GM19238 (cell line): Measurements from ENCODE around the gene PSMB11.

Experiments
- DNase-seq: peaks from one replicate; pipeline ENCODE4 v3.0.0; 2011; ENCODE audit warnings: low spot score; ENCODE audit not compliant: insufficient read length

PSMB11 gene

GRCh38 chr14:23079716-23080115 is 37.7 kb downstream of the PSMB11 start:
- DNase-seq = no peak

DNA sequence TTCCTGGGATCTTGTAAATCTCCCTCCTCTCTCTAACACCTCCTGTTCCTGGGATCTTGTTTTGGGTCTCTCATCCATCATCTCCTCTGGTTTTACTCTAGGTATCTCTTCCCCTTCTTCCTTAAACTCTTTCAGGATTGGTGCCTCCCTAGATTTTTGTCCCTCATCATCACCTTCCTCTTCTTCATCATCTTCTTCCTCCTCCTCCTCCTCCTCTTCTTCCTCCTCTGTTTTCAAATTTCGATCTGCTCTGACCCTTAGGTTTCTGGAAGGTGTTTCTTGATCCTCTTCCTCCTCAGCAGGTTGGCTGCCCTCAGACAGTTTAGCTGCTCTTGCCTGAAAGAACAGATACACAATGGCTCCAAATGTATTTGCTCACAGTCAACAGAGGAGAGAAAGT is 38.5 kb downstream of the PSMB11 start:
- DNase-seq = no peak

- DNase-seq = no peak
These were observed 43.4 kb downstream of the PSMB11 start for GRCh38 chr14:23085458-23085857.

DNA sequence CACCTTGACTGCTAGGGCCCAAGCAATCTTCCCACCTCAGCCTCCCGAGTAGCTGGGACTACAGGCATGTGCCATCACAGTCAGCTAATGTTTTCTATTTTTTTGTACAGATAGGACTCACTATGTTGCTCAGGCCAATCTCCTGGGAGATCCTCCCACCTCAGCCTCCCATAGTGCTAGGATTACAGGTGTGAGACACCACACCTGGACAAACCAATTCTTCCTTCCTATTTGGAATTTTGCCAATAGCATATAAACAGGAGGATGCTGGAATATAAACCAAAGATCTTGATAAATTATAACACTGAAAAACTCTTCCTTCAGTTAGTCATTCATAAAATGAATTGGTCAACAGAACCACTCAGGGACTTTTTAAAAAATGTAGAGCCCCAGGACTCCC is 44.6 kb downstream of the PSMB11 start:
- no peak for DNase-seq

- no peak for DNase-seq
These were observed 47.7 kb downstream of the PSMB11 start for GRCh38 chr14:23089498-23090253.

DNA sequence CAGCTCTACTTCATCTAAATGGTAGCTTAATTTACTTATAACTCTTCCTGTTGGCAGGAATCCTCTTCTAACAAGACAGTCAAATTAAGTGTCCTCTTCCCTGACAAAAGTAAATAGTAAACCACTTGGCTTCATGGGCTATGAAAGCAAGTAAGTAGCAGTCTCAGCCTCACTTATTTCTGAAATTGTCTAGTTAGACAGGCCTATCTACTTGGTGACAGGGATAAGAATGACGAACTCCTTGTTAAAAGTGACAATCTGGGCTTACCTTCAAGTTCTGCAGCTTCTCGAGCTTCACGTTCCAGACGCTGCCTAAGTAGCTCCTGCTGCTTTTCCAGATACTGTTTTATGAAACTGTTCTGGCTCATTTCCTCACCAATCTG is 48.2 kb downstream of the PSMB11 start:
- DNase-seq = no peak

- DNase-seq = no peak
These were observed 49.5 kb downstream of the PSMB11 start for GRCh38 chr14:23091294-23092225.

- no peak for DNase-seq
These were observed 51.1 kb downstream of the PSMB11 start for GRCh38 chr14:23093104-23093503.

- DNase-seq = no peak
These were observed 51.5 kb downstream of the PSMB11 start for GRCh38 chr14:23093526-23093925.
